ENCODE results near the gene HTR1E.
"Not testable (repeated sequence)": the region's sequence is repeated elsewhere in the genome, so short reads cannot be mapped to it uniquely, and the experiment has no call there.

DNA sequence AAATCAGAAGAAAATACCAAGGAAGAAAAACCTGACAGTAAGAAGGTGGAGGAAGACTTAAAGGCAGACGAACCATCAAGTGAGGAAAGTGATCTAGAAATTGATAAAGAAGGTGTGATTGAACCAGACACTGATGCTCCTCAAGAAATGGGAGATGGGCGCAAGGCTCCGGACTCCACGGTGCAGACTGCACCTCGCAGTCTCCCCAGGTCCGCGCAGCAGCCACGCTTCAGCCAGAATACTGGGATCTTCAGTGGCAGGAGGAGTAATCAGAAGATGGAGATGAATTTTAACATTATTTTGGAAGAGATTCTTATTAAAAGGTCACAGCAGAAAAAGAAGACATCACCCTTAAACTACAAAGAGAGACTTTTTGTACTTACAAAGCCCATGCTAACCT, 40.1 kb upstream of the HTR1E start:
- TF ChIP-seq, protein P1, sequence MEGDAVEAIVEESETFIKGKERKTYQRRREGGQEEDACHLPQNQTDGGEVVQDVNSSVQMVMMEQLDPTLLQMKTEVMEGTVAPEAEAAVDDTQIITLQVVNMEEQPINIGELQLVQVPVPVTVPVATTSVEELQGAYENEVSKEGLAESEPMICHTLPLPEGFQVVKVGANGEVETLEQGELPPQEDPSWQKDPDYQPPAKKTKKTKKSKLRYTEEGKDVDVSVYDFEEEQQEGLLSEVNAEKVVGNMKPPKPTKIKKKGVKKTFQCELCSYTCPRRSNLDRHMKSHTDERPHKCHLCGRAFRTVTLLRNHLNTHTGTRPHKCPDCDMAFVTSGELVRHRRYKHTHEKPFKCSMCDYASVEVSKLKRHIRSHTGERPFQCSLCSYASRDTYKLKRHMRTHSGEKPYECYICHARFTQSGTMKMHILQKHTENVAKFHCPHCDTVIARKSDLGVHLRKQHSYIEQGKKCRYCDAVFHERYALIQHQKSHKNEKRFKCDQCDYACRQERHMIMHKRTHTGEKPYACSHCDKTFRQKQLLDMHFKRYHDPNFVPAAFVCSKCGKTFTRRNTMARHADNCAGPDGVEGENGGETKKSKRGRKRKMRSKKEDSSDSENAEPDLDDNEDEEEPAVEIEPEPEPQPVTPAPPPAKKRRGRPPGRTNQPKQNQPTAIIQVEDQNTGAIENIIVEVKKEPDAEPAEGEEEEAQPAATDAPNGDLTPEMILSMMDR (IDR thresholded peaks at IDR 0.05; ENCODE audit: borderline replicate concordance, extremely low read depth, low read length, poor library complexity, severe bottlenecking): not testable (repeated sequence)
- not testable (repeated sequence) for TF ChIP-seq EZH2 (IDR thresholded peaks at IDR 0.05; ENCODE audit: borderline replicate concordance, low read depth, low read length, severe bottlenecking)
